ENCODE data around the gene PSPC1. TPM values are rescaled to one million over a fixed set of nuclear protein-coding genes. Genes with fewer than 3 reads are reported as not detected.

The PSPC1 gene
- polyA plus RNA-seq, 1 donor (not counting 4 experiments of a cell fraction or from before 2014, with no cell fraction given), result 38.0 TPM

DNA sequence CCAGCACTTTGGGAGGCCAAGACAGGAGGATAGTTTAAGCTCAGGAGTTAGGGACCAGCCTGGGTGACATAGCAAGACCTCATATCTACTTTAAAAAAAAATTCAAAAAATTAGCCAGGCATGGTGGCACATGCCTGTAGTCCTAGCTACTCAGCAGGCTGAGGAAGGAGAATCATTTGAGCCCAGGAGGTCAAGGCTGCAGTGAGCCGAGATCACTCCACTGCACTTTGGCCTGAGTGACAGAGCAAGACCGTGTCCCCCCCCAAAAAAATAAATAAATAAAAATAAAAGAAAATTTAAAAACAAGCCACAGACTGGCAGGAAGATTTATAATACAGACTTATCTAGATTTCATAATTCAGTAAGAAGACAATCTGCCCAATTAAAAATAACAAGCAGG, 14.8 kb downstream of the PSPC1 start:
- H3K36me3 ChIP-seq (ENCODE audit: control insufficient read depth in 2 of 2, extremely low read depth in 1 of 2, insufficient read depth in 2 of 2, low read length in 2 of 2), result peaks cover 4 to 17% of the 10 kb centered on the region in 2 experiments

DNA sequence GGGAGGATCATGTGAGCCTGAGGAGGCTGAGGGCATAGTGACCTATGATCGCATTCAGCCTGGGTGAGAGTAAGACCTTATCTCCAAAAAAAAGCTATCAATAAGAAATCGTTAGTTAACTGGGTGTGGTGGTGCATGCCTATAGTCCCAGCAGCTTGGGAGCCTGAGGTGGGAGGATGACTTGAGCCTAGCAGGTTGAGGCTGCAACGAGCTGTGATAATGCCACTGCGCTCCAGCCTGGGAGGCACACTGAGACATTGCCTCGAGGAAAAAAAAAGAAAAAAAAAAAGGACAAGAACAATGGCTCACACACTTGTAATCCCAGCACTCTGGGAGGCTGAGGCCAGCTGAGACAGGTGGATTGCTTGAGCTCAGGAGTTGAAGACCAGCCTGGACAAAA, 16.2 kb downstream of the PSPC1 start:
- H3K79me2 ChIP-seq (ENCODE audit: control insufficient read depth, insufficient read depth, low read length), result peaks cover 95% of the 10 kb centered on the region
- no peak overlapping the region for H3K27ac ChIP-seq (ENCODE audit: control insufficient read depth, insufficient read depth, low read length)
- H2AFZ ChIP-seq (ENCODE audit: control insufficient read depth, low read length), result no peak overlapping the region
- H3K9me1 ChIP-seq (ENCODE audit: control insufficient read depth, extremely low read depth, insufficient read depth, low read length), result peaks cover 2% of the 10 kb centered on the region
- no peaks in the 10 kb centered on the region for H3K27me3 ChIP-seq (ENCODE audit: control insufficient read depth, extremely low read depth, insufficient read depth, low read length)
- no peak overlapping the region for H3K4me3 ChIP-seq (ENCODE audit: control insufficient read depth in 2 of 3, extremely low read depth in 1 of 3, insufficient read depth in 2 of 3, low read depth in 1 of 3, low read length in 3 of 3)
- H3K36me3 ChIP-seq (ENCODE audit: control insufficient read depth in 2 of 2, extremely low read depth in 1 of 2, insufficient read depth in 2 of 2, low read length in 2 of 2), result peaks cover 2 to 10% of the 10 kb centered on the region in 2 experiments
- peaks cover 11% of the 10 kb centered on the region for H4K20me1 ChIP-seq (ENCODE audit: control insufficient read depth, extremely low read depth, insufficient read depth, low read length)
- no peak overlapping the region for H3K9ac ChIP-seq (ENCODE audit: control insufficient read depth, extremely low read depth, insufficient read depth, low read length)
- H3K4me2 ChIP-seq (ENCODE audit: control insufficient read depth, extremely low read depth, insufficient read depth, low read depth, low read length), result no peak overlapping the region
- no peaks in the 10 kb centered on the region for H3K4me1 ChIP-seq (ENCODE audit: control insufficient read depth, extremely low read depth, insufficient read depth, low read length)
- no peak for FAIRE-seq
- H3K9me3 ChIP-seq (ENCODE audit: control insufficient read depth, low read depth, low read length), result no peaks in the 10 kb centered on the region
- TF ChIP-seq, protein P1, sequence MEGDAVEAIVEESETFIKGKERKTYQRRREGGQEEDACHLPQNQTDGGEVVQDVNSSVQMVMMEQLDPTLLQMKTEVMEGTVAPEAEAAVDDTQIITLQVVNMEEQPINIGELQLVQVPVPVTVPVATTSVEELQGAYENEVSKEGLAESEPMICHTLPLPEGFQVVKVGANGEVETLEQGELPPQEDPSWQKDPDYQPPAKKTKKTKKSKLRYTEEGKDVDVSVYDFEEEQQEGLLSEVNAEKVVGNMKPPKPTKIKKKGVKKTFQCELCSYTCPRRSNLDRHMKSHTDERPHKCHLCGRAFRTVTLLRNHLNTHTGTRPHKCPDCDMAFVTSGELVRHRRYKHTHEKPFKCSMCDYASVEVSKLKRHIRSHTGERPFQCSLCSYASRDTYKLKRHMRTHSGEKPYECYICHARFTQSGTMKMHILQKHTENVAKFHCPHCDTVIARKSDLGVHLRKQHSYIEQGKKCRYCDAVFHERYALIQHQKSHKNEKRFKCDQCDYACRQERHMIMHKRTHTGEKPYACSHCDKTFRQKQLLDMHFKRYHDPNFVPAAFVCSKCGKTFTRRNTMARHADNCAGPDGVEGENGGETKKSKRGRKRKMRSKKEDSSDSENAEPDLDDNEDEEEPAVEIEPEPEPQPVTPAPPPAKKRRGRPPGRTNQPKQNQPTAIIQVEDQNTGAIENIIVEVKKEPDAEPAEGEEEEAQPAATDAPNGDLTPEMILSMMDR (optimal IDR thresholded peaks at IDR 0.05 in 1 of 3, IDR thresholded peaks at IDR 0.05 in 1 of 3, conservative IDR thresholded peaks at IDR 0.05 in 1 of 3; ENCODE audit: extremely low read depth in 1 of 3, insufficient read depth in 2 of 3, low read length in 3 of 3), result no peak
- TF ChIP-seq EZH2 (IDR thresholded peaks at IDR 0.05; ENCODE audit: low read length), result no peak
- no peak for DNase-seq (ENCODE audit: low read depth, low spot score)
- dilution Hi-C loops (cut with MboI; ENCODE audit: extremely low pct_ligation_motif_present, low sequenced_read_pairs), result no loop called here

More for the DNA sequence above, 14.8 kb downstream of the PSPC1 start:
- Histone ChIP-seq H3K4me3 (ENCODE audit: control insufficient read depth in 2 of 3, extremely low read depth in 1 of 3, insufficient read depth in 2 of 3, low read depth in 1 of 3, low read length in 3 of 3) (no peak overlapping the region), H3K9me1 (ENCODE audit: control insufficient read depth, extremely low read depth, insufficient read depth, low read length) (peaks cover 2% of the 10 kb centered on the region), H4K20me1 (ENCODE audit: control insufficient read depth, extremely low read depth, insufficient read depth, low read length) (peaks cover 13% of the 10 kb centered on the region), H2AFZ (ENCODE audit: control insufficient read depth, low read length) (no peak overlapping the region), H3K4me1 (ENCODE audit: control insufficient read depth, extremely low read depth, insufficient read depth, low read length) (no peaks in the 10 kb centered on the region), H3K4me2 (ENCODE audit: control insufficient read depth, extremely low read depth, insufficient read depth, low read depth, low read length) (no peak overlapping the region), H3K9me3 (ENCODE audit: control insufficient read depth, low read depth, low read length) (no peaks in the 10 kb centered on the region), H3K27me3 (ENCODE audit: control insufficient read depth, extremely low read depth, insufficient read depth, low read length) (no peaks in the 10 kb centered on the region), H3K27ac (ENCODE audit: control insufficient read depth, insufficient read depth, low read length) (no peak overlapping the region), H3K79me2 (ENCODE audit: control insufficient read depth, insufficient read depth, low read length) (peaks cover 93% of the 10 kb centered on the region), H3K9ac (ENCODE audit: control insufficient read depth, extremely low read depth, insufficient read depth, low read length) (no peak overlapping the region)
- FAIRE-seq (no peak), DNase-seq (ENCODE audit: low read depth, low spot score) (no peak)
- dilution Hi-C loops (cut with MboI; ENCODE audit: extremely low pct_ligation_motif_present, low sequenced_read_pairs), result no loop called here
- TF ChIP-seq, protein P1 (optimal IDR thresholded peaks at IDR 0.05 in 1 of 3, IDR thresholded peaks at IDR 0.05 in 1 of 3, conservative IDR thresholded peaks at IDR 0.05 in 1 of 3; ENCODE audit: extremely low read depth in 1 of 3, insufficient read depth in 2 of 3, low read length in 3 of 3), result no peak
- TF ChIP-seq EZH2 (IDR thresholded peaks at IDR 0.05; ENCODE audit: low read length), result no peak

Measured in keratinocyte (primary cell).